NK-92 treated with Interleukin-12 subunit alpha and Interleukin-12 subunit beta, amount 100 ng/mL, for 24 hours (cell line): ENCODE data around the gene EPN2.

ENCODE experiments used
- DNase-seq: peaks from one replicate; lab custom pipeline; 2025; lab: John Stamatoyannopoulos, UW

EPN2 gene

DNA sequence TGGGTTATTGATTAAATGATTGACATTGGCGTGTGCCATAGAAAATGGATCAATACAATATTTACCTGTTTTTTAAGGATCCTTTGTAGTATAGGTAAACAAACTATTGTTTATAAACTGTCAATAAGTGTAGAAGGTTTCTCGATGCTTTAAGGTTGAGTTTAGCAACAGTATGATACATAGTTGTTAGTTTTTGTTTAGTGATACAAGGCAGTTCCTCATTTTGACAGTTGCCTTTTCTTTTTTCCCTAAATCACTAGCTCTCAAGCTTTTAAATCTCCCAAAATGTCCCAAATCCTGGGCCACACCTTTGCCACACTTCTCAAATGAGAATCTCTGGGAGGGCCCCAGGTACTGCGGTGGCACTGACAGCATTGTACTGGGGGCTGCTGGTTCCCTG is 57.3 kb downstream of the EPN2 start:
- no peak for DNase-seq

DNA sequence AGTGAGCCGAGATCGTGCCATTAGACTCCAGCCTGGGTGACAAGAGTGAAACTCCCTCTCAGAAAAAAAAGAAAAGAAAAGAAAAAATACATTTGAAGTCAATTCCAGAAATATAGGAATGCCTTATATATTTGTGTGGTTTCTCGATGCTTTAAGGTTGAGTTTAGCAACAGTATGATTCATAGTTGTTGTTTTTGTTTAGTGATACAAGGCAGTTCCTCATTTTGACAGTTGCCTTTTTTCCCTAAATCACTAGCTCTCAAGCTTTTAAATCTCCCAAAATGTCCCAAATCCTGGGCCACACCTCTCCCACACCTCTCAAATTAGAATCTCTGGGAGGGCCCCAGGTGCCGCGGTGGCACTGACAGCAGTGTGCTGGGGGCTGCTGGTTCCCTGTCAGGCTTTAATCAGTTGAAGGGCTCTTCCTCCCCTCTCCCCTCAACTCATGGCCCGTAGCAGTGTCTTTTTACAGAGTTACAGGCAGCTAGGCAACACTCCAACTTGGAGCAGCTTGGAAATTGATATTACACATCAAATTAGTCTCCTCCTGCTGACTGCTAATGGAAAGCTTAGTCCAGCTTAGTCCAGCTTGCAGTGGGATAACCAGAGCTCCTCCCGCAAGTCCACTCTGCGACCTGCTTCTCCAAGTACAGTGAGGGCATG is 58.4 kb downstream of the EPN2 start:
- no peak for DNase-seq

DNA sequence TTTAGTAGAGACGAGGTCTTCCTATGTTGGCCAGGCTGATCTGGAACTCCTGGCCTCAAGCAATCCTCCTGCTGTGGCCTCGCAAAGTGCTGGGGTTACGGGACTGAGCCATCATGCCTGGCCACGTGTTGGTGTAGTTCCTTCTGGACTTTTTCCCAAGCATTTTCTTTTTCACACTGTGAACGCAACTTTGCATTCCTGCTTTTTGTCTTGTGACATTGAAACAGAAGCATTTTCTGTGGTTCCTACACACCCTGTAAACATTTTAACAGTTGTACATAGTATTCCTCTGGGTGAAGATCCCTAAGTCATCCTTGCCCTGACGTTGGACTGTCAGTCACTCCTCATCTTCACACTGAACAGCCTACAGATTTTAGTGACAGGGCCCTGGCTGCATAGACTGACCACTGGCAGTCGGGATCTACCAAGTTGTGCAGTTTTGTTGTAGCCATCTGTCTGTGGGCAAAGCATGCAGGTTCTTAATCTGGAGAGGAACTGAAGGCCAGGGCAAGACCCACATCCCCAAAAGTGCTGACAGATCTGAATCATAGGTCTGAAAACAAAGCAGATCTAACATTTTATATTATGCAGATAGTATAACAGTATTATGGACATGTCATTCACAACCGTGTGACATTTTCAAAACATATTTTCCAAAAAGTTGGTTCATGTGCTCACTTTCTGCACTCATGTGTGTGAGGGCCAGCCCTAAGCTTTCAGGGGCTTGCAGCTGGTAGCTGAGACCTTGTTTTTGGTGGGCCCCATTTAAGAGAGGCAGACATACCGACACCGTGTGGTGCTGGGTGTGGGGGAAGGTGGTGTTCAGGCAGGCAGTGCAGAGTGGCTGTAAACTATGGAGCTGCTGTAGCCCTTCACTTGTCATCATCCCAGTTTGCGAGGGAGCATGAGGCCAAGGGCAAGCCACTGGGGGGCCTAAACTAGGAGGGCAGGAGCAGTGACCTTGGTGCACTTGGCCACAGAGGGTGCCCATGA is 59.9 kb downstream of the EPN2 start:
- no peak for DNase-seq

DNA sequence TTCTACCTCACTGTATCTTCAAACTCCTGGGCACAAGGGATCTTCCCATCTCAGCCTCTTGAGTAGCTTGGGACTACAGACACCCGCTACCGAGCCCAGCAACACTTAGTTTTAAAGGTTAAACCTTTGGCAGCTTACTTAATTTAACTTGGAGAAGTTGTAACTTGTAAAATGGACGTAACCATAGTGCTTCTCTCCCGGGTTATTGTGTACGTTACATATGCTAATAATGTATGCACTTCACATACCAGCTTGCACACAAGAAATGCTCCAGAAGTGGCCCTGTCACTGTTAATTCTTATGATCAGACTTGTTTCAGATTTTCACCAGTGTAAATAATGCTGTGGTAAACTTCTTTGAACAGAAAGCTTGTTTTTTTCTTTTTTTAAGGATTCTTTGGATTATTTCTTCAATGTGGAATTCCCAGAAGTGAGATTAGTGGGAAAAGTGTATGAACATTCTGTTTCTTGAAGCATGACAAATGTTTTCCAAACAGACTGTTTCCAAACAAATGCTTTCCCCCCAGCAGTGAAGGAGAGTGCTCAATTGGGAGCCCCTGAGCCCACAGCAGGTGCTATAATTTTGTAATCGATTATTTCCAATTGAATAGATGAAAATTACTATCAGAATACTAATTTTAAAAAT is 61.5 kb downstream of the EPN2 start:
- DNase-seq = no peak

DNA sequence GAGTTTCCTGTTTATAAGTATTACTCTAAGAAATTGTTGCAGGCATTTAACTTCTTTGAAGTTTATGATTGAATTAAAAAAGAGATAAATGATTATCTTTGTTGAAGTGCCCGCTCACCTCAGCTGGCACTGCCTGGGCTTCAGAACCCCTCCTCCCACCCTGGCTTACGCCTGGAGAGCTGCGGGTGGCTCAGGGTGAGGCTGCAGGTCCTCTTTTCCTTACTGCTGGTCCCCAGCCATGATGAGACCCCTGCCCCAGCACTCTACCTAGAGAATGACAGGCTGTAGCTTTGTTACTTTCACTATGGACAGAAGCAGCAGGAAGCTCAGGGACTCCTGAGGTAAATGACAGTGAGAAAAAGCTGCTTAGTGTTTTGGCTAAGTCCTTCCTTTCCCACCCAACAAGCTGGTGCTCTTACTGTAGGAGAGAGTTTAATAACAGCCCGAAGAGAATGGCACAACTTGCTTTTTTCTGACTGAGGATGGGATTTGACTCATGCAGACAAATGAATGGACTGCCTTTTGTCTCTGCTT is 62.1 kb downstream of the EPN2 start:
- DNase-seq = no peak

DNA sequence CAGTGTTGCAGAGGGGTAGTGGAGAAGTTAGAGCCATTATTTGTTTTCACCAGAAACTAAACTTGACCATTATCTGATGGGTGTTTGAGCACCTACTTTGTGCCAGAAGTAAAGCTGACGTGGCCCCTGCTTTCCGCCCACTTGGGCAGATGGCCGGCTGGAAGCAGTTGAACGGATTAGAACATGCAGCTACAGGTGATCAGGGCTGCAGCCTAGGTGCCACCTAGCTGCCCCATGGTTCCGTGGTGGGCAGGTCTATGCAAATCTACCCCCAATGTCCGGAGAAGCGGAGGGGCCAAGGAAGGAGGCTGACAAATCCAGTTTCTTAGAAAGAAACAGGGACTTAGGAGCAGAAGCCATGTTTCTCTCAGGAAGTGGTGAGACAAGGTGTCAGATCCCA is 62.7 kb downstream of the EPN2 start:
- DNase-seq = no peak

DNA sequence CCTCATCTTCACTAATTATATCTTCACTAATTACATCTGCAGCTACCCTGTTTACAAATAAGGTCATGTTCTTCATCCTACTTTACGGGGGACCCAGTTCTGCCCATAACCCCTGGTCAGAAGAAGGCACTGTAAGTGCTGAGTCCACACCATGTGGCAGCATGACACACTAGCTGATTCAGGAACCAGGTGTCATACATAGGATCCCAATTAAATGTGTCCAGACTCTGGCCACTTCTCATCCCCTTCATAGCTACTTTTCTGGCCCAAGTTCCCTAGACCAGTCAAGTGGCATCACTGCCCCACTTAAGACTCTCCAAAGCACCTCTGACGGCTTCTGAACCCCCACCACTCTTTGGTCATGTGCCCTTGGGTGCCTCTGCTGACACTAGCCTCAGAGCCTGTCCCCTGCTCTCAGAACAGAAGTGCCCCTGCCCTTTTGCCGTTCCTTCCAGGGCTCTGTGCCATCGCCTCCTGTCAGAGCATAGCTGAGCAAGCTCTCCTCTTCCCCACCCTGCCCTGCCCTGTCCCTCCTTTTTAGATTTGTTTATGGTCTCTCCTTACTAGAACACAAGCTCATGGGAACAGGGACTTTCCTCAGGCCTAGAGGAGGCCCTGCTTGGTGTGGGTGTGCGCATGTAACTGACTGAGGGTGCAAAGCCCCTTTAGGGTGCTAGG is 64.2 kb downstream of the EPN2 start:
- no peak for DNase-seq

DNA sequence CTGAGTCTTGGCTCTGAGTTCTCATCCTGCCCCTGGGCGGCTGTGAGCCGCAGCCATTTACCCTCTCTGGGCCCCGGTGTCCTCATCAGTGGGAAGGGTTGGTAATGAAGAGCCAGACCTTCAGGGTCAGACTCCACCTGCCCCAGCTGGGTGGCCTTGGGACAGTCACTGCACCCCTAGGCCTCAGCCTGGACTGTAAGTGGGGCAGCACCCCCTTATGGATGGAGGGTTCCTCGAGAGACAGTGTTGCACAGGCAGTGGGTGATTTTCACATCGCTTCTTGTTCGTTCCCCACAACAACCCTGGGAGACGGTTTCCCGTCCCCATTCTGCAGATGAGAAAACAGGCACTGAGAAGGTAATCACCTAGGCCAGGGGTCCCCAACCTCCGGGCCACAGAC is 64.8 kb downstream of the EPN2 start:
- no peak for DNase-seq

DNA sequence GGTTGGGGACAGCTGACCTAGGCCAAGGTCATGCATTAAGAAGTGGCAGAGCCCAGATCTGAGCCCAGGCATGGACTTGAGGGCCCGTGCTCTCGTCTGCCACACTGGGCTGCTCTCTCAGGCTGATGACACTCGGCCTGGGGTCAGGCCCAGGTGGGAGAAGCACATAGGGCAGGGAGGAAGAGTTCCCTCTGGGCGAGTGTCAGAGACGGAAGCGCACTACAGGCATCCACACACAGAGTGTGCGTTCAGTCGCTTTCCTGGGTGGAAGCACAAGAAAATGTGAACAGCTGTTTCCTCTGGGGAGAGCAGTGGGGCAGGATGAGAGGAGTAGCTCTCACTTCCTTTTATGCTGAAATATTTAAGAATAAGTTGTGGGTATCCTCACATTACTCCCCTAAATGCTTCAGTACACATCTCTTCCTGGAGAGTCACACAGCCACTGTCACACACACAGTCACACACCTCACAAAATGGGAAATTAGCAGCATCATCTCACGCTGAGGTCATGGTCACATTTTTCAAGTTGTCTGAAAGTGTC is 65.7 kb downstream of the EPN2 start:
- no peak for DNase-seq

DNA sequence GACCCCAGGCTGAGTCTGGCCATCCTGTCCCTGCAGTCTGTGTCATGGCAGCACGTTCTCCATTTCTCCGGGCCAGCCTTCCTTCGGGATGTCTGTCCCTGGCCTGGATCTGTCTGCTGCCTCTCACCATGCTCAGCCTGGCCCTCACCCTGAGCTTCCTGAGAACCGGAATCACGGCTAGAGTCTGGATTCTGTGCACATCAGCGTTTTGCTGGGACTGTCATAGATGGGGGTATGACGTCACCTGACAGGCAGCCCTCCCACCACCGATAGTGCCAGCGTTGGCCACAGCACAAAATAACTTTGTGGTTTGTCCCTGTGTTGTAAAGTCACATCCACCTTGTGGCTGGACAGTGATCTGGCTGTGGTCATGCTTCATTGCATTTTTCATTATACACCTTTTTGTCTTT is 66.2 kb downstream of the EPN2 start:
- no peak for DNase-seq

DNA sequence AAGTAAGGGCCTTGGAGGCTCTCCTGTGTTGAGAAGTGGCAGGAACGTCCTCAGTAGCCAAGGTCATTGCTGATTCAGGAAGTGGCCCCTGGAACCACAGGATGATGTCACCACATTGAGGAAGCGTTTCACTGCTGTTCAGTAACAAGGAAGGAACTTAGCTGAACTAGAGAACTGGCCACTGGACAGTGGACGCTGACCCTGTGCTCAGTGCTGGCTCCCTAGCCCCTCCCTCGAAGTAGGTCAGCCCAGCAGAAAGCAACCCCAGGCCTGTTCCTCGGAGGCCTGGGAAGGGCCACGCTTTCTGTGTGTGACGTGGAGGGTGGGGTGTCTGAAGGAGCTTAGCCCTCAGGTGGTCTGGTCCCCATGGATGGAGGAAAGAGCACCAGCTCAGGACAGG is 67.0 kb downstream of the EPN2 start:
- no peak for DNase-seq

DNA sequence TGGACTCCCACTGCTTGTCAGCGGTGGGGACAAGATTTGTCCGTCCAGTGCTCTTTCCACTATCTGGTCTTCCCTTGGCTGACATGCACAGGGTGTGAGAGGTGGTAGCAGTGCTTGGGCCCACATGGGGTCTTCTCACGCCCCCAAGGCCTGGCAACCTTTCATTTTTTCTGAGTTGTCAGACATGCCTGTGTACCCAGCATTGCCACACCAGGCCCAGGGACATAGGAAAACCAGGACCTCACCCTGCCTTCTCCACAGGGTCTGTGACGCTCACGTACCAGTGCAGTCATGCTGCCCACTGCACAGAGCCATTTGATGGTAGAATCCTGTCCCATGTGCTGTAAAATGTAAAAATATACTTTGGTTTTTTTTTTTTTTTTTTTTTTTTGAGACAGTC is 67.6 kb downstream of the EPN2 start:
- no peak for DNase-seq

DNA sequence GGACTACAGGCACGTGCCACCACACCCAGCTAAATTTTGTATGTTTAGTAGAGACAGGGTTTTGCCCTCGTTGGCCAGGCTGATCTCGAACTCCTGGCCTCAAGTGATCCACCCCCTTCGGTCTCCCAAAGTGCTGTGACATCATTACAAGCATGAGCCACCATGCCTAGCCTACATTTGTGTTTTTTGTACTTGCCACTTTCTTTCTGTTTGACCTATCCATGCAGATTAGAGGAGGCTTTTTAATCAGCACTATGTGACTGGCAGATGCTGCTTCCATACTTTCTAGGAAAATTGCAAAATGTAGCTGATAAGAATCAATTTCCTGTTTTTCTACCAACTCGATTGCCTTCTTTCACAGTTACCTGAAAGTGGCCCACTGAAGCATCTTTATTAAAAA is 68.1 kb downstream of the EPN2 start:
- no peak for DNase-seq

DNA sequence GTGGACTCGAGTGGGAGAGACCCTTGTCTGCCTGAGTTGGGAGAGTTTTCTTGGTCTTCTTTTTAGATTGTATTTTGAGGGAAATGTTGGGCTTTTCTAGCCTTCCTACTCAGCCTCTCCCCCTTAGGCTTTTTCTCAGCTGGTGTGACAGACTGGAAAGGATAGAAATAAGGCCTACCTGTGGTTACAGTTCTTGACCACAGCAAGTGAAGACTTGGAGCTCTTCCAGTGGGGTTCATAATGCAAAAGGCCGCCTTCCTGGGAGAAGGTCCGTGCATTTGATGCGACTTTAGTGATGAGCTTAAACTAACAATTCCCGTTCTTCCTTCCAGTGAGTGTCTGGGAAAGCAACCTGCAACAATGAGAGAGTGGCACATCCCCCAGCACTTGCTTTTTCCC is 68.6 kb downstream of the EPN2 start:
- DNase-seq = no peak

DNA sequence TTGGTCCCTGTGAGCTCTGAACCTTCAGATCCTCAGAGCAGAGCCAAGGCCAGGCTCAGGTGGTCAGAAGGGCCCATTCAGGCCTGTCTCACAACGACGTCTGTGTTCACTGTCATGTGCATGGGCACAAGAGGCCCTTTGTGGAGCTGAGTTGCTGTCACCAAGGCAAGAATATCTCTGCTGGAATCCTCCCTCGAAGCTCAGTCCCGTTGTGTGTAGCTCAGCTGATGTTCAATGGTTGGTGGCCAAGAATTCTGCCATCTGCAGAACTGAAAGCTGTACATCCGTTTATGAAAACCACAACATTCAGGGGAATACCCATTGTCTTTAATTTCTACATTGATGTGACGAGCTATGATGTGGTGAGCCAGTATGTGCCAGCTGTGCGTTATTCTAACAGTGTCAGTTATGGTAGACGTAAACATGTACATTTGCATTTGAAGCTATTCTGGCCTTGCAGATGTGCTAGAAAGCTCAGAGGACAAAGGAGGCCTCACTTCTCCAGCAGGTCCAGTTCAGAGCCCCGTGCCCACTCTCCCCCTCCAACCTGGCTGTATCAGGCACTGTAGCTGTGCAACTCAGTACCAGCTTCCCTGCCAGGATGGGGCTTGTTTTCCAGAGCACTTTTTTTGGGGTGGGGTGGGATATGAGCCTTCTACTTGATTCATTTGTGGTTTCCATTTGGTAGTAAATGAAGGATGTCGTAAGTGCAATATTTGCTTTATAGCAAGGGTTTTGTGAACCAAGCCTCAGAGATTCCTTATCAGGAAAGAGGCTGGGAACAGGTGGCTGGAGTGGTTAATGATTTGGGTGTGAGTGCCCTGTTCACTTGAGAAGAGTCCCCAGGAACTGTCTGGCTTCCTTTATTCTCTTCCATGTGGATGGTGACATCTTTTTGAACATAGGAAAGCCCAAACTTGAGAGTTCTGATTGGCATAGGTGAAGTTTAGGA is 69.3 kb downstream of the EPN2 start:
- DNase-seq = no peak

DNA sequence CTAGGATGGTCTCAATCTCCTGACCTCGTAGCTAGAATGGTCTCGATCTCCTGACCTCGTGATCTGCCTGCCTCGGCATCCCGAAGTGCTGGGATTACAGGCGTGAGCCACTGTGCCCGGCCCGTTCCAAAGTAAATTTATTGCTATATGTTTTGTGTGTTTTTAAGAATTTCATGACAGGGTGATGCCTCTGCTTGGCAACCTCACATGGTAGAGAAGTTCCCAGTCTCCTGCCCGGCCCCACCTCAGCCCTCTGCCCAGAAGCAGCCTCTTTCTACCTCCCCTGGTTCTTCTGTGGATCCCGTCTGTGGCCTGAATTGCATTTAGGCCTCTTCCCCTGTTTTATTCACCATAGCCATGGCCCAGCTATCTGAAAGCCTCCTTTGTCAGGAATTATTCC is 70.4 kb downstream of the EPN2 start:
- DNase-seq = no peak

DNA sequence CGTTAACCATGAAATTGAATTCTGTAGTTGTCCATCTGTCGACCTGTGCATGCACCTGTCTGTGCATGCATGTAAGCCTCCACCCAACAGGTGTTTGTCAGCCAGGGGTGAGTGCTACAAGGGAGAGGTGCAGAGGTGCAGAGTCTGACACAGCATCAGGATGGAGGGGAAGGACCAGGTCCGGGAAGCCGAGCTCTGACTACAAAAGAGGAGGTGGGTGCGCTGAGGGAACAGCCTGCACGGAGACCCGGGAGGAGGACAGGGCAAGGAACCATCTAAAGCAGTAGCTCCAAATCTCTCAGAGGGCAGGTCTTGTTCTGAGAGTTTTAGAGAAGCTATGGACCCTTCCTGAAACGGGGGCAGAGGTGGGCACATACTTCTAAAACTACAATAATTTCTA is 71.2 kb downstream of the EPN2 start:
- no peak for DNase-seq

DNA sequence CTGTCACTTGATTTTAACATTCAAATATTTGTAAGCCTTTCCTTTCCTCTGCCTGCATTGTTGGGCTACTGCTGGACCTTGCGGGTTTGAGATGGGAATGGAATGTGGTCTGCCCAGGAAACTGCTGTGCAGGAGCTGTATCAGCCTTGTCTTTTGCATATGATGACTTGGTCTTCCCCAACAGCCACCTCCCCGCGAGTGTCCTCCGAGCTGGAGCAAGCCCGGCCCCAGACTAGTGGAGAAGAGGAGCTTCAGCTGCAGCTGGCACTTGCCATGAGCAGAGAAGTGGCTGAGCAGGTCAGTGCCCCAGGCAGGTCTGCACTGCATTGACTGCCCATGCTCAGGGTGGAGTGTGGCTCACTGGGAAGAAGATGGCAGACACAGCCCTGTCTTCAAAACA is 72.5 kb downstream of the EPN2 start:
- DNase-seq = no peak

DNA sequence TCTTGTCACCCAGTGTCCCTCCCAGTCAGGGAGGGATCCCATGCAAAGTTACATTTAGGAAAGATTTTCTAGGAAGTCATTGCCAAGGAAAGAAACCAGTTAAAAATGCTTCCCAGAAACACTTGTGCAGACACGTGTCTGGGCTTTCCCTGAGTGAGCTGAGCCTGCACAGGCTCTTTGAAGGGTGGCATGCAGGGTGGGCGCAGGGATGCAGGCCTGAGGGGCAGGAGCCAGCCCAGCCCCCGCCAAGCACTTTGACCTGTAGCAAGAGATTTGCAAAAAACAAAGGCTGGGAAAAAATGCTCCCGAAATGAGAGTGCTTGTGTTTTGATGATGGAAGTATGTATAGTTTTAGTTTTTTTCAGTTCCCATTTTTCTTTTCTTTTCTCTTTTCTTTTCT is 73.0 kb downstream of the EPN2 start:
- no peak for DNase-seq

DNA sequence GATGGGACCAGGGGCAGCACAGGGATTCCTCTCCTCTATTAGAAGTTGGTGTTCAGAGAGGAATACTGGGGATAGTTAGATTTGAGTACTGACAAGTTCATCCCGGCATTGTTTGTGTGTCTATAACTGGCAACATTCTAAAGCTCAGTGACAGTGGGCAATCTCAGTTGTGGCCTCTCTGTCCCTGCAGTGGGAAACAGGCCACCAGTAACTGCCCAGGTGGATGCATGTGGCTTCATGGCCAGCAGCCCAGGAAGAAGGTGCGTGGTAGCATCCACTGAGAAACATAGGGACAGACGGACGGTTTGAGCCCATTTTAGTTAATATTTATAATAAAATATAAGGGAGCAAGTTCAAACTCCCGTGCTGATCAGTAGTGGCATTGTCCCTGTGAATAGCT is 73.8 kb downstream of the EPN2 start:
- no peak for DNase-seq
